CD14-positive monocyte (primary cell): Measurements from ENCODE around the gene FUCA2. TPM values are rescaled to one million over a fixed set of nuclear protein-coding genes. Genes with fewer than 3 reads are reported as not detected.
A peak's percentile ranks its signal among the peaks of the same experiment; 100 is the strongest.
"Not testable (repeated sequence)": the region's sequence is repeated elsewhere in the genome, so short reads cannot be mapped to it uniquely, and the experiment has no call there.

ENCODE experiments used
- DNase-seq, 3 donors: peaks; one replicate each; pipeline ENCODE4 v3.0.0-alpha.2; 2011 to 2022
- H2AFZ ChIP-seq: 2 replicates; pipeline ENCODE4 v1.6.0; 2012; ENCODE audit warnings: mild to moderate bottlenecking, low read depth, low read length, inconsistent platforms; ENCODE audit not compliant: insufficient read depth, poor library complexity, severe bottlenecking
- H3K27ac ChIP-seq, 2 donors: 1 replicate in 1 of 2; 2 replicates in 1 of 2; pipeline ENCODE4 v1.5.1; 2012 to 2013; ENCODE audit warnings: low read length in 2 of 2, control low read depth in 1 of 2, inconsistent platforms in 1 of 2, low read depth in 1 of 2, mild to moderate bottlenecking in 1 of 2
- H3K27me3 ChIP-seq, 2 donors: one replicate each; pipeline versions ENCODE4 v1.6.0 to v1.6.1; 2011 to 2013; ENCODE audit warnings: low read length in 2 of 2; ENCODE audit not compliant: control insufficient read depth in 2 of 2, insufficient read depth in 2 of 2
- H3K36me3 ChIP-seq, 2 donors: replicated peaks in 1 of 2; 1 replicate in 1 of 2; 2 replicates in 1 of 2; pipeline versions ENCODE4 v1.5.1 to v1.6.1; 2012 to 2013; ENCODE audit warnings: low read length in 2 of 2, control low read depth in 1 of 2, inconsistent platforms in 1 of 2, mild to moderate bottlenecking in 1 of 2; ENCODE audit not compliant: insufficient read depth in 2 of 2, control insufficient read depth in 1 of 2
- H3K4me1 ChIP-seq, 2 donors: 1 replicate in 1 of 2; 2 replicates in 1 of 2; pipeline versions ENCODE4 v1.5.1 to v1.6.1; 2012 to 2013; ENCODE audit warnings: low read length in 2 of 2, control low read depth in 1 of 2, inconsistent platforms in 1 of 2, mild to moderate bottlenecking in 1 of 2, moderate library complexity in 1 of 2; ENCODE audit not compliant: insufficient read depth in 2 of 2, control insufficient read depth in 1 of 2
- H3K4me2 ChIP-seq: replicated peaks from 2 replicates; pipeline ENCODE3; 2012; ENCODE audit warnings: low read length, moderate library complexity, mild to moderate bottlenecking; ENCODE audit not compliant: poor library complexity, severe bottlenecking; ENCODE audit errors: extremely low read depth
- H3K4me3 ChIP-seq, 3 experiments: fragments of 200-600 bp in 1 of 3; sonication (generic) in 1 of 3; replicated peaks in 1 of 3; 1 replicate in 2 of 3; 2 replicates in 1 of 3; pipeline ENCODE4 v1.5.1; 2011 to 2013; ENCODE audit warnings: low read length in 3 of 3, mild to moderate bottlenecking in 3 of 3, control low read depth in 2 of 3, low read depth in 2 of 3, inconsistent platforms in 1 of 3, moderate library complexity in 1 of 3
- H3K79me2 ChIP-seq: 2 replicates; pipeline ENCODE4 v1.6.0; 2012; ENCODE audit warnings: mild to moderate bottlenecking, control low read depth, inconsistent platforms, low read length, moderate library complexity; ENCODE audit not compliant: insufficient read depth
- H3K9ac ChIP-seq: 2 replicates; pipeline ENCODE4 v1.6.0; 2017; ENCODE audit warnings: low read length, mild to moderate bottlenecking; ENCODE audit not compliant: insufficient read depth, poor library complexity, severe bottlenecking
- H3K9me3 ChIP-seq, 2 donors: replicated peaks in 1 of 2; 1 replicate in 1 of 2; 2 replicates in 1 of 2; pipeline versions ENCODE4 v1.5.1 to v1.6.1; 2012 to 2013; ENCODE audit warnings: low read length in 2 of 2, control low read depth in 1 of 2; ENCODE audit not compliant: control insufficient read depth in 1 of 2, insufficient read depth in 1 of 2
- H4K20me1 ChIP-seq: 2 replicates; pipeline ENCODE4 v1.6.0; 2012; ENCODE audit warnings: mild to moderate bottlenecking, low read length, control low read depth, moderate library complexity; ENCODE audit not compliant: insufficient read depth
- H3K27ac Mint-ChIP-seq, 7 donors: one replicate each; pipeline ENCODE4 v1.8.0; 2020; ENCODE audit warnings: mild to moderate bottlenecking in 7 of 7, mixed read lengths in 7 of 7, moderate library complexity in 6 of 7, inconsistent platforms in 2 of 7
- H3K27me3 Mint-ChIP-seq, 3 donors: one replicate each; pipeline ENCODE4 v1.8.0; 2021 to 2022; ENCODE audit warnings: low read depth in 3 of 3, mild to moderate bottlenecking in 3 of 3, mixed read lengths in 3 of 3, moderate library complexity in 3 of 3, inconsistent platforms in 1 of 3
- H3K36me3 Mint-ChIP-seq, 2 donors: one replicate each; pipeline ENCODE4 v1.8.0; 2020; ENCODE audit warnings: mixed read lengths in 2 of 2, inconsistent platforms in 1 of 2, mild to moderate bottlenecking in 1 of 2
- H3K4me1 Mint-ChIP-seq: one replicate; pipeline ENCODE4 v1.8.0; 2020; ENCODE audit warnings: mild to moderate bottlenecking, mixed read lengths
- H3K4me3 Mint-ChIP-seq, 2 donors: one replicate each; pipeline ENCODE4 v1.8.0; 2020; ENCODE audit warnings: mild to moderate bottlenecking in 2 of 2, mixed read lengths in 2 of 2, moderate library complexity in 1 of 2
- H3K9me3 Mint-ChIP-seq, 7 donors: one replicate each; pipeline ENCODE4 v1.8.0; 2020 to 2022; ENCODE audit warnings: mixed read lengths in 7 of 7, mild to moderate bottlenecking in 6 of 7, moderate library complexity in 6 of 7, inconsistent platforms in 2 of 7
- whole genome bisulfite sequencing: methylation state at CpG from one replicate; pipeline ENCODE4 v1.1.5; 2013; ENCODE audit warnings: missing lambda C conversion rate; ENCODE audit not compliant: insufficient coverage; 5-methylcytosine and 5-hydroxymethylcytosine counted together
- intact Hi-C, 2 donors: fragments of 100-400 bp; cut with micrococcal nuclease; formaldehyde crosslinking; loops; one replicate each; pipeline versions ENCODE4 v1.15.0 to v1.15.1; 2023
- polyA plus RNA-seq, 3 donors: library from polyadenylated mRNA; depleted of rRNA in 1 of 3; unstranded in 2 of 3; stranded (reverse) in 1 of 3; fragments of 300-500 nt in 2 of 3; fragments of >200 nt in 1 of 3; fragmentation: Illumina TruSeq in 2 of 3; gene quantifications; 1 replicate in 2 of 3; 2 replicates in 1 of 3; pipeline ENCODE4 v1.2.3, GENCODE V29; 2012 to 2021
- small RNA-seq: library from RNA; depleted of rRNA; stranded (forward); fragments of <200 nt; gene quantifications from one replicate; pipeline ENCODE3, GENCODE V24; 2012; ENCODE audit warnings: low read depth; ENCODE audit not compliant: insufficient read length
- TF ChIP-seq, protein P1 (sequence below): fragments of 200-600 bp; IDR thresholded peaks from one replicate; pipeline ENCODE4 v1.8.0; 2022; ENCODE audit warnings: antibody characterized with exemption, mild to moderate bottlenecking

Gene FUCA2
- polyA plus RNA-seq, 3 donors: 35.7 to 93.5 (median 83.7) TPM

DNA sequence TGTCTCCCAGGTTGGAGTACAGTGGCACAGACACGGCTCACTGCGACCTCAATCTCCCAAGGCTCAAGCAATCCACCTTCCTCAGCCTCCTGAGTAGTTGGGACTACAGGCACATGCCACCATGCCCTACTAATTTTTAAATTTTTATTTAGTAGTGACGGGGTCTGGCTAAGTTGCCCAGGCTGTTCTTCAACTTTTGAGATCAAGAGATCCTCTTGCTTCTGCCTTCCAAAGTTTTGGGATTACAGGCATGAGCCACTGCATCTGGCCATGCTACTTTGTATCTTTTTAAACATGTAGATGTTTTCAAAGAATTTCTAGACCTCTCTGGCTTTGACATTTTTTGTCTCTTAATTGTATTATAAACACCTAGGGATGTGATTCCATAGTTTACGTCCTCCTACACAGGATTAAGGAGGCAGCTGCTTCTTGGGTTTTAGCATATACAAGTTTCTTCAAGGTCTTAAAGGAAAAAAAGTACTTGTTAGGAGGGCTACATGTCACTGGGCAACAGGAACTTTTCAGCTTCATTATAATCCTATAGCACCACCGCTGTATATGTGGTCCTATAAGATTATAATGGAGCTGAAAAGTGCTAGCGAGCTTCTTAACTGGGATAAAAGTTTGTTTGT lies 62.3 kb downstream of the FUCA2 start:
- DNase-seq: no peak
- peaks cover 0 to 2% (median 0%) of the 10 kb centered on the region in 3 donors for H3K27me3 Mint-ChIP-seq
- Histone ChIP-seq H2AFZ (peak overlapping the region; percentile 91), H3K27ac (peak overlapping the region in 1 of 2 donors; percentile 85), H3K36me3 (no peaks in the 10 kb centered on the region), H3K79me2 (peaks cover 11% of the 10 kb centered on the region), H3K27me3 (no peaks in the 10 kb centered on the region), H3K4me1 (peaks cover 14 to 16% of the 10 kb centered on the region in 2 donors), H3K9me3 (no peaks in the 10 kb centered on the region), H3K4me3 (peak overlapping the region in 2 of 3 experiments; percentile 89 to 90), H3K4me2 (peak overlapping the region; percentile 94), H3K9ac (peak overlapping the region; percentile 78), H4K20me1 (no peaks in the 10 kb centered on the region)
- no peaks in the 10 kb centered on the region for H3K9me3 Mint-ChIP-seq
- H3K4me1 Mint-ChIP-seq: peaks cover 23% of the 10 kb centered on the region
- WGBS: 100% methylated on average over 2 of the region's 6 CpGs
- peak overlapping the region; percentile 97 for H3K4me3 Mint-ChIP-seq
- H3K36me3 Mint-ChIP-seq: peaks cover 0 to 2% of the 10 kb centered on the region in 2 donors
- no peak overlapping the region for H3K27ac Mint-ChIP-seq
- TF ChIP-seq, protein P1, sequence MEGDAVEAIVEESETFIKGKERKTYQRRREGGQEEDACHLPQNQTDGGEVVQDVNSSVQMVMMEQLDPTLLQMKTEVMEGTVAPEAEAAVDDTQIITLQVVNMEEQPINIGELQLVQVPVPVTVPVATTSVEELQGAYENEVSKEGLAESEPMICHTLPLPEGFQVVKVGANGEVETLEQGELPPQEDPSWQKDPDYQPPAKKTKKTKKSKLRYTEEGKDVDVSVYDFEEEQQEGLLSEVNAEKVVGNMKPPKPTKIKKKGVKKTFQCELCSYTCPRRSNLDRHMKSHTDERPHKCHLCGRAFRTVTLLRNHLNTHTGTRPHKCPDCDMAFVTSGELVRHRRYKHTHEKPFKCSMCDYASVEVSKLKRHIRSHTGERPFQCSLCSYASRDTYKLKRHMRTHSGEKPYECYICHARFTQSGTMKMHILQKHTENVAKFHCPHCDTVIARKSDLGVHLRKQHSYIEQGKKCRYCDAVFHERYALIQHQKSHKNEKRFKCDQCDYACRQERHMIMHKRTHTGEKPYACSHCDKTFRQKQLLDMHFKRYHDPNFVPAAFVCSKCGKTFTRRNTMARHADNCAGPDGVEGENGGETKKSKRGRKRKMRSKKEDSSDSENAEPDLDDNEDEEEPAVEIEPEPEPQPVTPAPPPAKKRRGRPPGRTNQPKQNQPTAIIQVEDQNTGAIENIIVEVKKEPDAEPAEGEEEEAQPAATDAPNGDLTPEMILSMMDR: no peak
- intact Hi-C loops: no loop called here

DNA sequence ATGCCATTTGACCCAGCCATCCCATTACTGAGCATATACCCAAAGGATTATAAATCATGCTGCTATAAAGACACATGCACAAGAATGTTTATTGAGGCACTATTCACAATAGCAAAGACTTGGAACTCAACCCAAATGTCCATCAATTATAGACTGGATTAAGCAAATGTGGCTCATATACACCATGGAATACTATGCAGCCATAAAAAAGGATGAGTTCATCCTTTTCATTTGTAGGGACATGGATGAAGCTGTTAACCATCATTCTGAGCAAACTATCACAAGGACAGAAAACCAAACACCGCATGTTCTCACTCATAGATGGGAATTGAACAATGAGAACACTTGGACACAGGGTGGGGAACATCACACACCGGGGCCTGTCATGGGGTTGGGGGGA lies 63.7 kb downstream of the FUCA2 start:
- H4K20me1 ChIP-seq, intact Hi-C loops, DNase-seq, H3K4me2 ChIP-seq, H3K79me2 ChIP-seq, H3K27ac Mint-ChIP-seq, H3K27me3 Mint-ChIP-seq, H3K27me3 ChIP-seq, H3K36me3 ChIP-seq, H3K4me3 ChIP-seq, H3K9me3 ChIP-seq, H2AFZ ChIP-seq, H3K4me3 Mint-ChIP-seq, H3K9ac ChIP-seq, H3K36me3 Mint-ChIP-seq, H3K27ac ChIP-seq, H3K9me3 Mint-ChIP-seq: not testable (repeated sequence)
- no CpG with 5 or more reads among the region's 2 CpGs for WGBS
- peaks cover 22% of the 10 kb centered on the region for H3K4me1 Mint-ChIP-seq
- H3K4me1 ChIP-seq: peaks cover 14 to 16% of the 10 kb centered on the region in 2 donors

Small RNA genes lying within 50 kb of the gene (small RNA-seq; reads per million reads assigned to genes)
- gene RNA5SP221: 1.2 reads per million

Other genes starting within 250 kb of the FUCA2 start
- 1 to 10 TPM in 1 of 3 donors, under 1 TPM in 2; 0.08 to 9.7 (median 0.51) TPM for gene ADAT2, start 61.0 kb downstream of the FUCA2 start, polyA plus RNA-seq
- 1 to 10 TPM; 3.2 to 6.9 (median 5.2) TPM for gene PEX3, start 60.9 kb downstream of the FUCA2 start, polyA plus RNA-seq
- gene PHACTR2, start 166.2 kb upstream of the FUCA2 start, polyA plus RNA-seq: 10 to 100 TPM in 2 of 3 donors, 1 to 10 TPM in 1; 9.6 to 11.6 (median 11.2) TPM